Dedifferentiated amniotic fluid mesenchymal stem cell (primary cell): Measurements from ENCODE around the gene ENTPD5.
A peak's percentile ranks its signal among the peaks of the same experiment; 100 is the strongest.
"Not testable (repeated sequence)": the region's sequence is repeated elsewhere in the genome, so short reads cannot be mapped to it uniquely, and the experiment has no call there.

Experiments used
- DNase-seq: peaks from one replicate; pipeline ENCODE4 v3.0.0-alpha.2; 2016; ENCODE audit errors: extremely low spot score

Gene ENTPD5

GRCh38 chr14:73944432-73945158 is 74.5 kb downstream of the ENTPD5 start:
- no peak for DNase-seq

DNA sequence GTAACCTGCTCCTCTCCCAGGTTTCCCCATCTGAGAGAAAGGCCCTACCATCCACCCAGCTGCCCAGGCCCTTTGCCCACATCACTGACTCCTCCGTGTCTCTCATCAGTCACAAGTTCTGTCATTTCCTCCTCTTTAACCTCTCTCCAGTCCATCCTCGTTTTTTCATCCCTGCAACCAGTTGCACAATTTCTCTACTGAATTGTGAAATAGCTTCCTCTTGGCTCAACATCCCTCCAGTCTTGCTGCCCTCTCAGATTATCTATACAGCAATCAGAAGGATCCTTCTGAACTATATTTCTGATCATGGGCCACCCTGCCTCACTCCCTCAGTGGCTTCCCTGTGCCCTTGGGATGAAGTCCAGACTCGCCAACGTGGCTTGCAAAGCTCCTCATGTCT is 76.0 kb downstream of the ENTPD5 start:
- DNase-seq = peak; percentile 40

DNA sequence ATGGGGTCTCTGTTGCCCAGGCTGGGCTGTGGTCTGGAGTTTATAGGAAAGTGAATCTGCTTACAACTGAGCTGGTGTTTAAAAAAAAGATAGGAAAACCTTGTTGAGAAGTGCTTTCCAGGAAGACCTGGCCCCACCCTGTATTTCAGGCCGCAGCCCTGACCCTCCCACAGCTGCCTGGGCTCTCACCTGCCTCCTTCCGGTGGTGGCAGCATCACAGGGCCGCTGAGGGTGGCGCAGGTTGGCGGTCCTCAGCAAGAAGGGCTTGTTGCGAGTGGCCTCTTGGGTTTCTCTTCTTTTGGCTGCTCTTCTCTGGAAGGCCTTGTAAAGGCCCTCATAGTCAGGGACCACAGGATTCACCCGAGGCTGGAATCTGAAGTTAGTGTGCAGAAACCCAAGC is 76.9 kb downstream of the ENTPD5 start:
- DNase-seq = no peak

DNA sequence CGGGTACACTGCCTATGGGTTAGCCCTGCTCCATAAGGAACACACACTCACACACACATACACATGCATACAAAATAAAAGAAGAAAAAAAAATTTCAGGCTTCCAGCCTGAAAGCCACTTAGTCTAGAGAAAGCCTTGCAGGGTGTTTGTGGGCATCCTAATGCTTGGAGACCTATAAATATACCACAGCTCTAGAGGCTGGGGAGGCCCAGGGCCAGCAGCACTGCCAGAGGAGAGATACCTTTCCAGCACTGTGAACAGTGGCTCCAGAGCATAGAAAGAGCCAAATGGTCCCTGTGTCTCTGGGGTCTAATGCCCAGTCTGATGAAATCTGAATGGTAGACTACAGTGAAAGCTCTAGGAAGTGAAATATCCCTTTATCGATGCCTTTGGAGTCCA is 82.1 kb downstream of the ENTPD5 start:
- no peak for DNase-seq

- no peak for DNase-seq
Observed at GRCh38 chr14:73936548-73936947, 82.5 kb downstream of the ENTPD5 start.

DNA sequence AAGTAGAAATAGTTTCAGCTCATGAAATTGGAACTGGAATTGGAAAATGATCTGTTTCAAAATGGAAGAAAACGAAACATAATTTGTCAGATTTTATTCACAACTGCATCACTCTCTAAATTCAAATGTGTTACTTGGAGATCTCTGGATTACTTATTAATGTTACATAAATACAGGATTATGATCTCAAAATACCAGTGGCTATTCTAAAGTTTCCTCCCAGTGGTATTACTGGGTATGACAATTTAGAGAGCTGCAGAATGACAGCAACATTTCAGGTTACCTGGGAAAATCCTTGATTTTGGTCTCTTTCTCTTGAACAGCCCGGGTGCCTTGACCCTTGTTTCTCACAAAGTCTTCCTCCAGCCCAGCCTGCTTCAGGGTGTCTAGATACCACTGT is 83.4 kb downstream of the ENTPD5 start:
- no peak for DNase-seq

DNA sequence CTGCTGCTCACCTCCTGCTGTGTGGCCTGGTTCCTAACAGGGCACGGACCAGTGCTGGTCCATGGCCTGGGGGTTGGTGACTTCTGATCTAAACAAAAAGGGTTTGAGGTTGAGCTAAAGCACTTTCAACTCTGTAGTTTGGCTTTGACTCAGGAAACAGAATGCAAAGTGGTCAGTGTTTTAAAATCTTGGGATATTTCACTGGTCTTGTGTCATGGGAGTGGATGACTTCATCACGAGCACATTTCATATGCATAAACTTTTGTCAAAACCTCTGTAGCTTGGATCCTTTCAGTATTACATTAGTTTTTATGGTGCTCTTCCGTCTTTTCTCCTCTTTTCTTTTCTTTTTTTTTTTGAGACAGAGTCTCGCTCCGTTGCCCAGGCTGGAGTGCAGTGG is 94.8 kb downstream of the ENTPD5 start:
- peak; percentile 12 for DNase-seq

DNA sequence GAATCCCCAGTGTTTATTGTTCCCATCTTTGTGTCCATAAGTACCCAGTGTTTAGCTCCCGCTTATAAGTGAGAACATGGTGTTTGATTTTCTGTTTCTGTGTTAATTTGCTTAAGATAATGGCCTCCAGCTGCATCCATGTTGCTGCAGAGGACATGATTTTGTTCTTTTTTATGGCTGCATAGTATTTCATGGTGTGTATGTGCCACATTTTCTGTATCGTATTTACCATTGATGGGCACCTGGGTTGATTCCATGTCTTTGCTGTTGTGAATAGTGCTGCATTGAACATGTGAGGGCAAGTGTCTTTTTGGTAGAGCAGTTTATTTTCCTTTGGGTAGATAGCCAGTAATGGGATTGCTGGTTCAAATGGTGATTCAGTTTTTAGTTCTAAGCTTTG is 99.6 kb downstream of the ENTPD5 start:
- not testable (repeated sequence) for DNase-seq

DNA sequence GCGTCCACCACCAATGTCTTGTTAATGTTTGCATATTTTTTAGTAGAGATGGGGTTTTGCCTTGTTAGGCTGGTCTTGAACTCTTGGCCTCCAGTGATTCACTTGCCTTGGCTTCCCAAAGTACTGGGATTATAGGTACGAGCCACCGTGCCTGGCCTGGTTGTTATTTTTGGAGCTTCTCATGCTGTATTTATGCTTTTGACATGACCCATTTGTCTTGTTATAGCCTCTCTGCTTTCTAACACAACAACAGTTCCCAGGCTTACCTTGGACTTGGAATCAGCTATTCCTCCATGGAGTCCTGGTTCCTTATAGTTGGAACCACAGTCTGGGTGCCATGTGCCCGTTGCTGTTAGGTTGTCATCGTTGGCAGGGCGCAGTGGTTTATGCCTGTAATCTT is 102.8 kb downstream of the ENTPD5 start:
- DNase-seq = no peak

- DNase-seq = no peak
Observed at GRCh38 chr14:73913256-73913655, 105.8 kb downstream of the ENTPD5 start.

GRCh38 chr14:73909681-73910080 is 109.4 kb downstream of the ENTPD5 start:
- DNase-seq = no peak
